A673 (cell line): ENCODE measurements around the gene FOXK1.

Experiments
- CTCF ChIP-seq: fragments of 300-800, 200-600 bp; sonication (generic); conservative IDR thresholded peaks from 2 replicates; pipeline ENCODE4 v1.5.1; 2017; ENCODE audit warnings: low read depth, mild to moderate bottlenecking, antibody characterized with exemption, low read length, moderate library complexity, mixed read lengths
- EZH2 ChIP-seq: fragments of 200-600 bp; sonication (generic); IDR thresholded peaks from 2 replicates; pipeline ENCODE4 v1.6.1; 2017; ENCODE audit warnings: borderline replicate concordance, low read depth, mild to moderate bottlenecking, mixed read lengths, antibody characterized with exemption, low read length; ENCODE audit not compliant: poor library complexity, severe bottlenecking

- TF ChIP-seq CTCF (no peak), EZH2 (no peak)
Observed at GRCh38 chr7:4801839-4802231, 119.7 kb downstream of the FOXK1 start.
